CD4-positive, CD25-positive, alpha-beta regulatory T cell (primary cell): Measurements from ENCODE around the gene TSPAN4. TPM values are rescaled to one million over a fixed set of nuclear protein-coding genes. Genes with fewer than 3 reads are reported as not detected.
A peak's percentile ranks its signal among the peaks of the same experiment; 100 is the strongest.

Source experiments
- ATAC-seq, 2 donors: fragments of 150-1000 bp; cut with Tn5 transposase; one replicate each; pipeline ENCODE4 v1.10.0; 2021; ENCODE audit warnings: low read depth in 2 of 2, moderate number of reproducible peaks in 2 of 2, moderate library complexity in 1 of 2
- DNase-seq, 3 donors: peaks; one replicate each; pipeline versions ENCODE4 v3.0.0 to v3.0.0-alpha.2; 2012 to 2022; ENCODE audit warnings: mixed read lengths in 1 of 3
- H3K27ac ChIP-seq: one replicate; pipeline ENCODE4 v1.7.0; 2013; ENCODE audit warnings: mild to moderate bottlenecking, low read length; ENCODE audit not compliant: insufficient read depth, poor library complexity, severe bottlenecking
- H3K27me3 ChIP-seq: one replicate; pipeline ENCODE4 v1.7.0; 2013; ENCODE audit warnings: low read length; ENCODE audit not compliant: control insufficient read depth, insufficient read depth
- H3K36me3 ChIP-seq: one replicate; pipeline ENCODE4 v1.7.0; 2013; ENCODE audit warnings: mild to moderate bottlenecking, low read length, moderate library complexity; ENCODE audit not compliant: control insufficient read depth, insufficient read depth
- H3K4me1 ChIP-seq: 2 replicates; pipeline ENCODE4 v1.7.0; 2013; ENCODE audit warnings: mild to moderate bottlenecking, low read length; ENCODE audit not compliant: insufficient read depth, control insufficient read depth, poor library complexity, severe bottlenecking
- H3K4me3 ChIP-seq: one replicate; pipeline ENCODE4 v1.7.0; 2013; ENCODE audit warnings: low read depth, mild to moderate bottlenecking, low read length, moderate library complexity
- H3K9me3 ChIP-seq, 2 experiments: 1 replicate in 1 of 2; 2 replicates in 1 of 2; pipeline ENCODE4 v1.7.0; 2013; ENCODE audit warnings: low read length in 2 of 2, mild to moderate bottlenecking in 1 of 2, moderate library complexity in 1 of 2; ENCODE audit not compliant: control insufficient read depth in 2 of 2
- H3K27ac Mint-ChIP-seq, 3 donors: one replicate each; pipeline ENCODE4 v1.8.0; 2020 to 2022; ENCODE audit warnings: mild to moderate bottlenecking in 3 of 3, mixed read lengths in 3 of 3, moderate library complexity in 2 of 3
- H3K27me3 Mint-ChIP-seq: one replicate; pipeline ENCODE4 v1.8.0; 2022; ENCODE audit warnings: mild to moderate bottlenecking, mixed read lengths
- H3K36me3 Mint-ChIP-seq: one replicate; pipeline ENCODE4 v1.8.0; 2020; ENCODE audit warnings: mixed read lengths
- H3K4me1 Mint-ChIP-seq, 4 donors: one replicate each; pipeline ENCODE4 v1.8.0; 2020 to 2022; ENCODE audit warnings: mixed read lengths in 4 of 4, mild to moderate bottlenecking in 1 of 4
- H3K4me3 Mint-ChIP-seq, 4 donors: one replicate each; pipeline ENCODE4 v1.8.0; 2020 to 2022; ENCODE audit warnings: mild to moderate bottlenecking in 4 of 4, mixed read lengths in 4 of 4, moderate library complexity in 3 of 4
- H3K9me3 Mint-ChIP-seq, 7 donors: one replicate each; pipeline ENCODE4 v1.8.0; 2020 to 2022; ENCODE audit warnings: mixed read lengths in 7 of 7, mild to moderate bottlenecking in 3 of 7, moderate library complexity in 2 of 7
- polyA plus RNA-seq, 4 donors: library from polyadenylated mRNA; unstranded; fragments of 300-500 nt; fragmentation: Illumina TruSeq; gene quantifications; one replicate each; pipeline ENCODE4 v1.2.3, GENCODE V29; 2021
- total RNA-seq: library from RNA; stranded (reverse); gene quantifications from one replicate; pipeline ENCODE4 v1.2.3, GENCODE V29; 2022

The TSPAN4 gene
- total and polyA plus RNA-seq, 5 donors from 2014 or later, result 1.2 to 2.2 (median 1.6) TPM

- H3K27ac Mint-ChIP-seq, result peak overlapping the region in 2 of 3 donors; percentile 41 to 85
- H3K4me1 Mint-ChIP-seq, result peaks cover 0 to 29% (median 3%) of the 10 kb centered on the region in 4 donors
- peak in 1 of 2 donors; percentile 29 for ATAC-seq
- peaks cover 19% of the 10 kb centered on the region for H3K27me3 Mint-ChIP-seq
- peak overlapping the region; percentile 76 for H3K4me3 ChIP-seq
- peak overlapping the region; percentile 82 to 90 (median 88) for H3K4me3 Mint-ChIP-seq
- H3K9me3 ChIP-seq, result no peaks in the 10 kb centered on the region
- H3K36me3 ChIP-seq, result peaks cover 8% of the 10 kb centered on the region
- no peaks in the 10 kb centered on the region for H3K9me3 Mint-ChIP-seq
- no peaks in the 10 kb centered on the region for H3K36me3 Mint-ChIP-seq
- H3K4me1 ChIP-seq, result peaks cover 36% of the 10 kb centered on the region
- H3K27ac ChIP-seq, result peak overlapping the region; percentile 67
- no peaks in the 10 kb centered on the region for H3K27me3 ChIP-seq
- no peak for DNase-seq
These were observed 677 bp upstream of the TSPAN4 start for GRCh38 chr11:841981-842369.

- Histone ChIP-seq H3K27me3 (no peaks in the 10 kb centered on the region), H3K4me1 (peaks cover 36% of the 10 kb centered on the region), H3K9me3 (no peaks in the 10 kb centered on the region), H3K36me3 (peaks cover 8% of the 10 kb centered on the region), H3K27ac (no peak overlapping the region), H3K4me3 (peak overlapping the region; percentile 32)
- peak overlapping the region in 1 of 3 donors; percentile 51 for H3K27ac Mint-ChIP-seq
- DNase-seq (no peak), ATAC-seq (no peak)
- H3K36me3 Mint-ChIP-seq, result no peaks in the 10 kb centered on the region
- peak overlapping the region; percentile 76 to 85 (median 84) for H3K4me3 Mint-ChIP-seq
- peaks cover 0 to 29% (median 3%) of the 10 kb centered on the region in 4 donors for H3K4me1 Mint-ChIP-seq
- H3K27me3 Mint-ChIP-seq, result peaks cover 19% of the 10 kb centered on the region
- H3K9me3 Mint-ChIP-seq, result no peaks in the 10 kb centered on the region
These were observed 558 bp downstream of the TSPAN4 start for GRCh38 chr11:843086-843734.

GRCh38 chr11:843818-844692 is 1.4 kb downstream of the TSPAN4 start:
- Mint-ChIP-seq H3K27me3 (peaks cover 24% of the 10 kb centered on the region), H3K36me3 (no peaks in the 10 kb centered on the region), H3K4me3 (peak overlapping the region; percentile 76 to 85 (median 84)), H3K4me1 (peaks cover 0 to 35% (median 6%) of the 10 kb centered on the region in 4 donors), H3K9me3 (no peaks in the 10 kb centered on the region), H3K27ac (no peak overlapping the region)
- Histone ChIP-seq H3K27ac (no peak overlapping the region), H3K27me3 (no peaks in the 10 kb centered on the region), H3K4me1 (peaks cover 44% of the 10 kb centered on the region), H3K36me3 (peaks cover 3% of the 10 kb centered on the region), H3K4me3 (no peak overlapping the region), H3K9me3 (no peaks in the 10 kb centered on the region)
- ATAC-seq (no peak), DNase-seq (no peak)

- peaks cover under 1% of the 10 kb centered on the region for H3K36me3 ChIP-seq
- Mint-ChIP-seq H3K36me3 (no peaks in the 10 kb centered on the region), H3K4me3 (peak overlapping the region in 2 of 4 donors; percentile 19 to 27), H3K27me3 (peaks cover 24% of the 10 kb centered on the region), H3K9me3 (no peaks in the 10 kb centered on the region), H3K4me1 (peaks cover 0 to 34% (median 6%) of the 10 kb centered on the region in 4 donors), H3K27ac (no peak overlapping the region)
- no peaks in the 10 kb centered on the region for H3K27me3 ChIP-seq
- H3K27ac ChIP-seq, result no peak overlapping the region
- H3K4me1 ChIP-seq, result peaks cover 49% of the 10 kb centered on the region
- ATAC-seq, result no peak
- no peaks in the 10 kb centered on the region for H3K9me3 ChIP-seq
- no peak for DNase-seq
- H3K4me3 ChIP-seq, result no peak overlapping the region
These were observed 2.3 kb downstream of the TSPAN4 start for GRCh38 chr11:844693-845644.

GRCh38 chr11:845872-846495 is 3.3 kb downstream of the TSPAN4 start:
- Histone ChIP-seq H3K9me3 (no peaks in the 10 kb centered on the region), H3K27ac (no peak overlapping the region), H3K27me3 (no peaks in the 10 kb centered on the region), H3K4me3 (no peak overlapping the region), H3K36me3 (no peaks in the 10 kb centered on the region), H3K4me1 (peaks cover 45% of the 10 kb centered on the region)
- ATAC-seq (no peak), DNase-seq (no peak)
- peaks cover 0 to 24% (median 3%) of the 10 kb centered on the region in 4 donors for H3K4me1 Mint-ChIP-seq
- peak overlapping the region in 1 of 3 donors; percentile 69 for H3K27ac Mint-ChIP-seq
- H3K36me3 Mint-ChIP-seq, result no peaks in the 10 kb centered on the region
- H3K9me3 Mint-ChIP-seq, result no peaks in the 10 kb centered on the region
- peaks cover 25% of the 10 kb centered on the region for H3K27me3 Mint-ChIP-seq
- peak overlapping the region in 3 of 4 donors; percentile 19 to 27 (median 22) for H3K4me3 Mint-ChIP-seq

GRCh38 chr11:846496-847098 is 3.9 kb downstream of the TSPAN4 start:
- Mint-ChIP-seq H3K36me3 (no peaks in the 10 kb centered on the region), H3K27me3 (peaks cover 29% of the 10 kb centered on the region), H3K4me3 (peak overlapping the region in 2 of 4 donors; percentile 22 to 39), H3K27ac (no peak overlapping the region), H3K9me3 (no peaks in the 10 kb centered on the region), H3K4me1 (peaks cover 0 to 19% (median 3%) of the 10 kb centered on the region in 4 donors)
- ATAC-seq (no peak), DNase-seq (no peak)
- Histone ChIP-seq H3K27me3 (no peaks in the 10 kb centered on the region), H3K4me1 (peaks cover 39% of the 10 kb centered on the region), H3K36me3 (no peaks in the 10 kb centered on the region), H3K9me3 (no peaks in the 10 kb centered on the region), H3K4me3 (no peak overlapping the region), H3K27ac (no peak overlapping the region)
